ENCODE data around the gene ATG10. TPM values are rescaled to one million over a fixed set of nuclear protein-coding genes. Genes with fewer than 3 reads are reported as not detected.

The ATG10 gene
- total RNA-seq, 1 donor from 2014 or later: 8.7 TPM

- Mint-ChIP-seq H3K36me3 (no peaks in the 10 kb centered on the region), H3K4me3 (no peak overlapping the region), H3K27ac (no peak overlapping the region), H3K9me3 (no peaks in the 10 kb centered on the region), H3K27me3 (no peaks in the 10 kb centered on the region), H3K4me1 (ENCODE audit: unreplicated experiment) (no peaks in the 10 kb centered on the region)
- no peak for TF ChIP-seq CTCF (conservative IDR thresholded peaks at IDR 0.05)
- no peak for DNase-seq (ENCODE audit: extremely low spot score, unreplicated experiment)
Observed at GRCh38 chr5:82297711-82298110, 325.9 kb downstream of the ATG10 start.

DNA sequence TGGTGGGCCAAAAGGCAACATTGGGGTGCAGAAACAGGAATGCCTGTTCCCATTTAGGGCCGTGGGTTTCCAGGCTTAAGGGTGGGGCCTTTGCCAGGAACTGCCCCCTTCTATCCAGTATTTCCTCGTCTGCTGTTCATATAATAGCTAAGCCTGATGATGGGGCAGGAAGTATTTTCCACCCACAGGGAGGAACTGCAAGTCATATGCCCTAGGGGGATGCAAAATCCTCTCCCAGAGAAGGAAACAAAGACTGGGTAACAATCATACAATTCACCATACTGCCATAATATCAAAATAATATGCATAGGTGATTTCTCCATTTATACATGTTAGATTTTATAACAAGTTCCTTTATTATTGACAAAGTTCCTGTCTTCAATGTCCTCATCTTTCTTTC, 326.8 kb downstream of the ATG10 start:
- Mint-ChIP-seq H3K9me3 (no peaks in the 10 kb centered on the region), H3K36me3 (no peaks in the 10 kb centered on the region), H3K27me3 (no peaks in the 10 kb centered on the region), H3K4me3 (no peak overlapping the region), H3K4me1 (ENCODE audit: unreplicated experiment) (no peaks in the 10 kb centered on the region), H3K27ac (no peak overlapping the region)
- no peak for DNase-seq (ENCODE audit: extremely low spot score, unreplicated experiment)
- TF ChIP-seq CTCF (conservative IDR thresholded peaks at IDR 0.05): no peak

DNA sequence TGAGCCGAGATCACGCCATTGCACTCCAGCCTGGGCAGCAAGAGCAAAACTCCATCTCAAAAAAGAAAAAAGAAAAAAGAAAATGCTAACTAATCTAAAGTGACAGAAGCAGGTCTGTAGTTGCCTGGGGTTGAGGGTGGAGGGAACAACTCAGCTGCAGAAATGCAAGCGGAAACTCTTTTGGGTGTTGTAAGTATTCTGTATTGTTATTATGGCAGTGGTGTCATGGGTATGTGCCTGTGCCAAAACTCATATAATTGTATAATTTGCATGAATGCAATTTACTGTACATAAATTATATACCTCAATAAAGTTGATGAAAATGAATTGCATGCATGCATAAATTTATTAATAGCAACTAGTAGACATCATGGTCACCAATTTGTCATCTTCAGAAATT, 329.4 kb downstream of the ATG10 start:
- H3K27ac Mint-ChIP-seq: no peak overlapping the region
- TF ChIP-seq CTCF (conservative IDR thresholded peaks at IDR 0.05): no peak
- no peaks in the 10 kb centered on the region for H3K4me1 Mint-ChIP-seq (ENCODE audit: unreplicated experiment)
- no peaks in the 10 kb centered on the region for H3K27me3 Mint-ChIP-seq
- H3K36me3 Mint-ChIP-seq: peaks cover 4% of the 10 kb centered on the region
- H3K9me3 Mint-ChIP-seq: no peaks in the 10 kb centered on the region
- DNase-seq (ENCODE audit: extremely low spot score, unreplicated experiment): no peak
- no peak overlapping the region for H3K4me3 Mint-ChIP-seq

Other genes with a start within 250 kb of the ATG10 start
- gene SSBP2, start 220.9 kb upstream of the ATG10 start, total RNA-seq (ENCODE audit: low replicate concordance): 85.2 and 102 TPM in 2 replicates